ENCODE results near the gene IFNG-AS1.

The IFNG-AS1 gene

DNA sequence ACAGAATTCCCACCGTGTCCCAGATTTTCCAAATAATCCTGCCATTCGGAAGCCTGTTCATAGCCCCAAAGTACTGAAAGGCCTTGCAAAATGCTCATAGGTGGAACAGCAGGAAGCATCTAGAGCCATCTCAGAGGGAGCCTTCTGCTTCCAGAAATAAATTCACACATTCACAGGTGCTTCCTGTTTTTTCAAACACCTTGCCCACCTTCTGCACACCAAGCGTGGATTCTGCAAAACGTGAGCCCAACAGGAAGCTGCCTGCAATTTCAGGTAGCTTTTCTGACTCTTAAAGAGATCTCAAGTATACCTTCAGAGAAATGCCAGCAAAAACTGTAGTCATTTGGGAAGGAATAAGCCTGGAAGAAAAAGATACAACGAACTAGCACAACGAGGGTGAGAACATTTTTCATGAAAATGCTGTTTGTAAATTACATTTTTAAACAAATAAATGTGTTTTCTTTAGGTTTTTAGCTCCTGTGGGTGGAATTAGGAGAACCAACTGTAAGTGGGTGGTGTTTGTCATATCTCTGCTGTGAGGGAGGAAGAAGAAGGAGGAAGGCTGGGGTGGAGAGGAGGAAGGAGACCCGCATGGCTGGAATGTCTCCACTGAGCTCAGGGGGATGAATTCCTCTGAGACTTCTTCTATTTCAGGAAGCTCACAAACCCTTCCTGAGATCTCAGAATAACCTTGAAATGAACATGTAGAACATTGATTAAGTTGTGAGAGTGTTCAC, at the start of gene IFNG-AS1:
IFNG-AS1 (plus strand) TSS at position 264 of the 737 bp plus-strand sequence.
- DNase-seq (ENCODE audit: low spot score), result no peak

- no peak for DNase-seq (ENCODE audit: low spot score)
Measured at GRCh38 chr12:67939611-67940010, 49.6 kb upstream of the IFNG-AS1 start.

DNA sequence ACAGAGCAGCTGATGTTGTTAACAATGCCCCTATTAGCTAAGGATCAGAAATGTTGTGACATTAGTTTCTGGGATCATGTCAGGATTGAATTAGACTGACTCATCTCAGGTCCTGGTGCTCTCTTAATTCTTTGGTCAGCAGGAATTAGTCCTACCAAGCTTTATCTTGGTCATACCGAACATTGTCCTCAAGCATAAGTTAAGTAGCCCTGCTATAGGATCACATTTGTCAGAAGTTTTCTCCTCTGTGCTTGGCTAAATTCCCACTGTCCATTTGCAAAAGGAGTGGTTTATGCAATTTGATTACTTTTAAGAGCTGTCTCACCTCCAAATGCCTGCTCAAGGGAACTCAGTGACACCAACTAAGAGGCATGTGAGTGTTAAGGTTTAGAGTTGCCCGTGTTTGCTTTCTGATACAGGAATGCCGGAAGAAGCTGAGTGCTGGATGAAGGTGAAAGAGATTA, 48.4 kb upstream of the IFNG-AS1 start:
- DNase-seq (ENCODE audit: low spot score), result peak; percentile 18

- no peak for DNase-seq (ENCODE audit: low spot score)
Measured at GRCh38 chr12:67942724-67943123, 46.5 kb upstream of the IFNG-AS1 start.

DNA sequence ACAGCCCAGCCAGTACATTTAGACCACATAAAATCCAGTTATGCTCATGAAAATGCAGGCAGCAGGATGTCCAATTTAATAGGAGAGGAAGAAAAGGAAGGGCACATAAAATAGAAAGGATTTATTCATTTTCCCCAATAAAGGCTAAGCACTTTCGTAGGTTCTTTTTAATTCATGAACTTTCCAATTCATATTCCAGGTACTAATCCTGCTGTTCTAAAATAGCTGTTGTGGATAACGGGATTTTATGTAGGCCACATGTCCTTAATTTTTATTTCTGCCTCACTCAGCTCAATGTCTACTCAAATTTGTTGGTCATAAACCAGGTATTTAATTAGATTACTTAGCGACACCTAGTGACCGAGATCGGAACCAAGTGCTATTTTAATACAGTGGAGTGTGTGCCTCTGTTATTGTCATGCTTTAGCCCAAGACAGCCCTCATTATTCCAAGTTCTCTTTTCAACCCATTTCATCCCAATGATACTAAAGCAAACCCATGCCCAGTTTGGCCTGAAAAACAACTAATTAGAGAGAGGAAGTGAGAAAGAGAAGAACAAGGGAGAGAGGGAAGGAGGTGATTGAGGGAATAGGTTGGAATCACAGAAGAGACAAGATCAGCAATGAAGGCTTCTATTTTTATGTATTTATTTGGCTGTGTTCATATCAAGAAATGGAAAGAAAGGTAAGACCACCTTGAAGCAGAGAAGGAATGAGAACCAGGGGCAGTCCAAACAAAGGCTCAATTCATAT, 45.9 kb upstream of the IFNG-AS1 start:
- peak; percentile 50 for DNase-seq (ENCODE audit: low spot score)

GRCh38 chr12:67944093-67944492, 45.2 kb upstream of the IFNG-AS1 start:
- no peak for DNase-seq (ENCODE audit: low spot score)

GRCh38 chr12:67952787-67953186, 36.5 kb upstream of the IFNG-AS1 start:
- DNase-seq (ENCODE audit: low spot score), result no peak

GRCh38 chr12:67957383-67957782, 31.9 kb upstream of the IFNG-AS1 start:
- no peak for DNase-seq (ENCODE audit: low spot score)

- DNase-seq (ENCODE audit: low spot score), result no peak
Measured at GRCh38 chr12:67958187-67958586, 31.1 kb upstream of the IFNG-AS1 start.

- no peak for DNase-seq (ENCODE audit: low spot score)
Measured at GRCh38 chr12:67964456-67964855, 24.8 kb upstream of the IFNG-AS1 start.

DNA sequence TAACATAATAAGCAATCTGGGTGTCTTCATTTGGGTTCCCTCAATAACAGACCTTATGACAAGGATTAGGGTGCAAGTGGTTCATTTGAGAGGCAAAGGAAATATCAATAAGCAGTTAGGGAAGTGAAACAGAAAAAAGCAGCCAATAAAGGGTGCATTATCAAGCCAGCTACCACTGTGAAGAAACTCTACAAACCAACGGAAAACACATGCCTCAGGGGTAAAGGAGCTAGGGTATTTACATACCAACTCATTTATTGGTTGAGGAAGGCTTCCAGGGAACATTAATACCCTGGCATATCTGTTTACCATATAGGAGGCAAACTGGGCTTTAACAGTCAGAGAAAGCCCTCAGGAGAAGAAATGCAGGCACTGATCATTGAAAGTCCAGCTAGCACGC, 22.7 kb upstream of the IFNG-AS1 start:
- DNase-seq (ENCODE audit: low spot score), result no peak

- DNase-seq (ENCODE audit: low spot score), result no peak
Measured at GRCh38 chr12:67968321-67968720, 20.9 kb upstream of the IFNG-AS1 start.

GRCh38 chr12:67968725-67969124, 20.5 kb upstream of the IFNG-AS1 start:
- DNase-seq (ENCODE audit: low spot score), result no peak

- DNase-seq (ENCODE audit: low spot score), result no peak
Measured at GRCh38 chr12:67969134-67969802, 20.0 kb upstream of the IFNG-AS1 start.

- no peak for DNase-seq (ENCODE audit: low spot score)
Measured at GRCh38 chr12:67977668-67978067, 11.6 kb upstream of the IFNG-AS1 start.

GRCh38 chr12:67980391-67980790, 8.9 kb upstream of the IFNG-AS1 start:
- no peak for DNase-seq (ENCODE audit: low spot score)

DNA sequence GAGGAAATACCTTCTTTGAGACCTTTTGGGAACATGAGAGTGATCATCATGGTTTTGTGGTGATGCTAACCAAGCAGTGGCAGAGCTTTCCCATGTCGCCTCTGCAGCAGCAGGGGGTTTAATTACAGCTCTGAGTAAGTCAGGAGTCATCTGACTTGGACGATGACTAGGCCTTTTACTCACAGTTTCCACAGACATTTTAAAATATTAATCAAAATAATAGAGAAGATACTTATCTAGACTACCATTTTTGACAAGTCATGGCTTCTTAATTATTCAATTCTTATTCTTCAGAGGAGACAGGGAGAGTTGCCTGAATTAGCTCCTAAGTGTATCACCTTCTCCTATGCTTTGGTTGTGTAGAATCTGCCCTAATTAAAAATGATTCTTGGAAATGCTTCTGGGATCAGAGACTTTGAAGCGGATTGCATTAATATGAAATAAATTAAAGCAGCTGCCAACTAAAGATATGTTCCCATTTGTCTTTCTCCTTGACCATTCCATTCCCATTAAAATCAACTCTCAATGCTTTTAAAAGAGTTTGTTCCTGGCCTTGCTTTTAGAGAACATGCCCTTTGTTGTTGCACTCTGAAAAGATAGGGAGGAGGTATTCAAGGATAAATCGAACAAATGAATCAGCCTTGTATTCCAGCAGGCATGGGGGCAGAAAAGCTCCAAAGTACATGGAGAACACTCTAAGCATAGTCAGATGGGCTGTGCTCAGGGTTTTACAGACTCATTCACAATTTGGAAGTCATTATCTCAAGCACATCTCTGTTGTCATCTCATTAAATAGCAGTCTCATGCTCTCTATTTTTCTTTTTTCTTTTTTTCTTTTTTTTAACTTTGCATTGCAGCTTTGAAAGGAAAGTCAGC, 7.7 kb upstream of the IFNG-AS1 start:
- peak; percentile 69 for DNase-seq (ENCODE audit: low spot score)

- DNase-seq (ENCODE audit: low spot score), result no peak
Measured at GRCh38 chr12:67982164-67982563, 7.1 kb upstream of the IFNG-AS1 start.

DNA sequence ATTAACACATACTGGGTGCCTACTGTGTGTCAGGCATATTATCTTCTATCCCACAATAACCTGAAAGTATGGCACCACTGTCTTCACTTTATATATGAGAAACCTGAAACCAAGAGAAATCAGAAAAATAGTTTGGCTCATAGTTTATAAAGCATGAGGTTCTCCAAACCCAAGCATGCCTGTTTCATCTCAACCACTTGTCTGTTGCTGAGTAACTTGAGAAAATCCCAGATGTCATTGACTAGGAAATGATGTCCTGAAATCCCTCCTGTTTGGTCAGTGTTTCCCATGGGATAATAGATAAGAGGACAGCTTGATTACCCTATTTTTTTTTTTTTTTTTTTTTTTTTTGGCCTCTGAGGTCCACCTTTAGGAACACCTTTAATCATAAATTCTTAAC, 2.6 kb upstream of the IFNG-AS1 start:
- no peak for DNase-seq (ENCODE audit: low spot score)

- DNase-seq (ENCODE audit: low spot score), result no peak
Measured at GRCh38 chr12:67988601-67989021, 636 bp upstream of the IFNG-AS1 start.

DNA sequence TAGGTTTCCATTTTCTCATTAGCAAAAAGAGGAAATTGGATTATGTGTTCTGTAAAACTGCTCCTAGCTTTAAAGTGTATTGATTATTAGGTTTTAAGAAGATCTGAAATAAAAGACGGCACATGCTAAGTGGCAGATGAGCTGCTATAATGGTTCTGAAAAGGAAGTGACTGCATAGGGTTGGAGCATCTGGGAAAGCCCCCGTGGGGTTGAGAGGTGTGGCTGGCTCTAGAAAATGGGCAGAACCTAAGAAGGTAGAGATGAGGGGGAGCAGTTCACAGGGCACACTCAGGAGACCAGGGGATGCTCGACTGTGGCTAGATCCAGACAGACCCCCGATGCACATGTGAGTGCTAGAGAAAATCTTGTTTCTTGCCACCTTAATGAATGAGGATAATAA, 1.9 kb downstream of the IFNG-AS1 start:
- DNase-seq (ENCODE audit: low spot score), result no peak

DNA sequence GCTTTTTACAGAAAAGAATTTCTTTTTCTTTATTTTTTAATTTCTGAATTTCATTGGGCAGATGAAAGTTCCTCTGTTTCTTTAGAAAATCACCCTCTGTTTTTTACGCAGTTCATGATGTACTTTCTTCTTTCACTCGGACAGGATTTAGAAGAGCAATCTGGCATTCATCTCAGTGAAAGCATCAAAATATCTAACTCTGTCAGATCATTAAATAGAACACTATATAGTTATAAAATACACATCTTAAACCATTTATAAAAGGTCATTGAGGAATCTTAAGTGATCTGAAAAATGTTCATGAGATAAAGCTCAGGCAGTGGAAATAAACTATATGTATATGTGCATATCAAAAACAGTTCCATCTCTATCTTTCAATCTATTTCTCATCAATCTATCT, 3.9 kb downstream of the IFNG-AS1 start:
- no peak for DNase-seq (ENCODE audit: low spot score)

Data from AG08396 (cell line).